B cell (primary cell): Measurements from ENCODE around the gene CEACAM19. TPM values are rescaled to one million over a fixed set of nuclear protein-coding genes. Genes with fewer than 3 reads are reported as not detected.

Experiments
- ATAC-seq: fragments of 200-7000 bp; cut with Tn5 transposase; one replicate; pipeline ENCODE4 v1.10.0; 2021; ENCODE audit warnings: low read depth, mild to moderate bottlenecking, moderate number of reproducible peaks, moderate library complexity
- CTCF ChIA-PET: fragments of 350-600 bp; sonication (Branson Sonifier 250); formaldehyde crosslinking; loops from one replicate; lab custom pipeline; 2021; ENCODE audit warnings: antibody characterized with exemption, inconsistent platforms; lab: Charles Lee
- POLR2A ChIA-PET: fragments of 350-600 bp; sonication (Branson Sonifier 250); formaldehyde crosslinking; loops from one replicate; lab custom pipeline; 2021; ENCODE audit warnings: antibody characterized with exemption; lab: Charles Lee
- DNase-seq: peaks from one replicate; pipeline ENCODE4 v3.0.0; 2013
- H2AFZ ChIP-seq: 2 replicates; pipeline ENCODE4 v1.6.1; 2012; ENCODE audit warnings: mild to moderate bottlenecking, low read depth, low read length; ENCODE audit not compliant: insufficient read depth, poor library complexity, severe bottlenecking
- H3K27ac ChIP-seq, 2 donors: 1 replicate in 1 of 2; 2 replicates in 1 of 2; pipeline ENCODE4 v1.5.1; 2012 to 2013; ENCODE audit warnings: low read length in 2 of 2, mild to moderate bottlenecking in 2 of 2, moderate library complexity in 1 of 2
- H3K27me3 ChIP-seq, 4 experiments: fragments of 200-600 bp in 1 of 4; sonication (generic) in 1 of 4; replicated peaks in 1 of 4; 1 replicate in 2 of 4; 2 replicates in 2 of 4; pipeline versions ENCODE4 v1.6.1 to v1.7.0; 2013 to 2016; ENCODE audit warnings: low read length in 3 of 4, mild to moderate bottlenecking in 2 of 4, mixed read lengths in 1 of 4, moderate library complexity in 1 of 4; ENCODE audit not compliant: insufficient read depth in 4 of 4, control insufficient read depth in 3 of 4; ENCODE audit errors: control extremely low read depth in 1 of 4
- H3K36me3 ChIP-seq, 2 experiments: replicated peaks in 1 of 2; 1 replicate in 1 of 2; 2 replicates in 1 of 2; pipeline versions ENCODE4 v1.6.1 to v1.7.1; 2013; ENCODE audit warnings: low read length in 1 of 2; ENCODE audit not compliant: insufficient read depth in 2 of 2, control insufficient read depth in 1 of 2; ENCODE audit errors: control extremely low read depth in 1 of 2, extremely low read depth in 1 of 2
- H3K4me1 ChIP-seq, 2 donors: fragments of 200-600 bp in 1 of 2; sonication (generic) in 1 of 2; 1 replicate in 1 of 2; 2 replicates in 1 of 2; pipeline versions ENCODE4 v1.5.1 to v1.6.1; 2013 to 2017; ENCODE audit warnings: low read length in 2 of 2; ENCODE audit not compliant: control insufficient read depth in 2 of 2, insufficient read depth in 2 of 2
- H3K4me2 ChIP-seq: replicated peaks from 2 replicates; pipeline ENCODE3; 2012; ENCODE audit warnings: mild to moderate bottlenecking, low read depth, low read length; ENCODE audit not compliant: poor library complexity, severe bottlenecking
- H3K4me3 ChIP-seq, 5 experiments: fragments of 200-600 bp in 1 of 5; sonication (generic) in 1 of 5; 1 replicate in 3 of 5; 2 replicates in 2 of 5; pipeline versions ENCODE4 v1.5.1 to v1.7.0; 2011 to 2016; ENCODE audit warnings: low read length in 4 of 5, mild to moderate bottlenecking in 4 of 5, low read depth in 2 of 5, control low read depth in 1 of 5, moderate library complexity in 1 of 5; ENCODE audit not compliant: insufficient read depth in 1 of 5; ENCODE audit errors: control extremely low read depth in 1 of 5, extremely low read depth in 1 of 5
- H3K79me2 ChIP-seq: fragments of 200-600 bp; sonication (generic); one replicate; pipeline ENCODE4 v1.6.0; 2016; ENCODE audit warnings: low read length; ENCODE audit not compliant: control insufficient read depth, insufficient read depth
- H3K9ac ChIP-seq: fragments of 200-600 bp; sonication (generic); 2 replicates; pipeline ENCODE4 v1.6.1; 2017; ENCODE audit warnings: mild to moderate bottlenecking, low read length, moderate library complexity
- H3K9me3 ChIP-seq, 3 donors: one replicate each; pipeline versions ENCODE4 v1.6.1 to v1.7.1; 2013; ENCODE audit warnings: low read length in 2 of 3; ENCODE audit not compliant: control insufficient read depth in 2 of 3, insufficient read depth in 1 of 3; ENCODE audit errors: control extremely low read depth in 1 of 3
- H4K20me1 ChIP-seq: 2 replicates; pipeline ENCODE4 v1.6.0; 2012; ENCODE audit warnings: mild to moderate bottlenecking, low read length; ENCODE audit not compliant: insufficient read depth, control insufficient read depth, poor library complexity, severe bottlenecking
- H3K27ac Mint-ChIP-seq: one replicate; pipeline ENCODE4 v1.8.0; 2021; ENCODE audit warnings: mixed read lengths
- H3K27me3 Mint-ChIP-seq: one replicate; pipeline ENCODE4 v1.8.0; 2021; ENCODE audit warnings: mixed read lengths
- H3K4me1 Mint-ChIP-seq: one replicate; pipeline ENCODE4 v1.8.0; 2021; ENCODE audit warnings: mixed read lengths
- H3K4me3 Mint-ChIP-seq: one replicate; pipeline ENCODE4 v1.8.0; 2021; ENCODE audit warnings: mixed read lengths
- H3K9me3 Mint-ChIP-seq: one replicate; pipeline ENCODE4 v1.8.0; 2022; ENCODE audit warnings: mixed read lengths; ENCODE audit not compliant: insufficient read depth
- EZH2 ChIP-seq: IDR thresholded peaks from 2 replicates; pipeline ENCODE4 v1.6.1; 2012; ENCODE audit warnings: borderline replicate concordance, low read depth, mild to moderate bottlenecking, moderate library complexity, low read length; ENCODE audit not compliant: insufficient read depth, poor library complexity, severe bottlenecking
- WGBS: methylation state at CpG from one replicate; pipeline ENCODE4 v1.1.5; 2013; ENCODE audit warnings: missing lambda C conversion rate; ENCODE audit not compliant: insufficient coverage; 5-methylcytosine and 5-hydroxymethylcytosine counted together
- intact Hi-C: fragments of 100-400 bp; cut with micrococcal nuclease; formaldehyde crosslinking; loops from one replicate; pipeline ENCODE4 v1.10.0; 2022
- polyA plus RNA-seq: library from polyadenylated mRNA; depleted of rRNA; stranded (reverse); fragments of >200 nt; gene quantifications from 2 replicates; pipeline ENCODE4 v1.2.3, GENCODE V29; 2012
- total RNA-seq, 2 donors: library from RNA; stranded (reverse); fragments of 120-200 nt in 1 of 2; gene quantifications; 1 replicate in 1 of 2; 2 replicates in 1 of 2; pipeline versions ENCODE4 v1.2.3 to v1.2.4, GENCODE V29; 2013 to 2022
- TF ChIP-seq, protein P1 (sequence below): fragments of 200-600 bp; IDR thresholded peaks from one replicate; pipeline ENCODE4 v1.8.0; 2022; ENCODE audit warnings: antibody characterized with exemption, mild to moderate bottlenecking

The CEACAM19 gene
- total and polyA plus RNA-seq, 2 donors (not counting 1 experiment from before 2014, with no cell fraction given), result not detected

DNA sequence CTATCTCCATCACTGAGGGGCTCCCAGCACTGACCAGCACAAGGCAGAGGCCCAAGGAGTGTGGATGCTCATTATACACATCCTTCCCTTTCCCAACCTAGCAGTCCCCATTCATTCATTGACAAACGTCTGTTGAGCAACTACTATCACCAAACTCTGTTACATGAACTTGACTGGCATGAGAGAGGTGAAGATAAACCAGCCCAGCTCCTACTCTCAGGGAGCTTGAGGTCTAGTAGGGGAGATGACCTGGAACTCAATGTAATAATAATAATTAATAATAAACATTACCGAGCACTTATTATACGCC, 18.8 kb downstream of the CEACAM19 start:
- Histone ChIP-seq H3K4me2 (no peak overlapping the region), H3K27me3 (peaks cover 0 to 3% (median 0%) of the 10 kb centered on the region in 4 experiments), H3K27ac (no peak overlapping the region), H3K4me3 (no peak overlapping the region), H3K4me1 (peaks cover 23 to 40% of the 10 kb centered on the region in 2 donors), H3K36me3 (no peaks in the 10 kb centered on the region), H4K20me1 (no peaks in the 10 kb centered on the region), H2AFZ (no peak overlapping the region), H3K9me3 (no peaks in the 10 kb centered on the region), H3K79me2 (no peaks in the 10 kb centered on the region), H3K9ac (no peak overlapping the region)
- CTCF ChIA-PET, result interaction anchor here (0.7 to 7.2 kb wide), 19 partner anchors 9 to 478 kb away, joined by 3 to 89 read pairs (median 4); partner anchors contain the start of gene ZNF227
- ATAC-seq, result no peak
- H3K4me3 Mint-ChIP-seq, result no peak overlapping the region
- peaks cover 13% of the 10 kb centered on the region for H3K27me3 Mint-ChIP-seq
- intact Hi-C loops, result no loop called here
- DNase-seq, result no peak
- no CpG with 5 or more reads among the region's 3 CpGs for WGBS
- no peaks in the 10 kb centered on the region for H3K9me3 Mint-ChIP-seq
- peaks cover 30% of the 10 kb centered on the region for H3K4me1 Mint-ChIP-seq
- TF ChIP-seq, protein P1, sequence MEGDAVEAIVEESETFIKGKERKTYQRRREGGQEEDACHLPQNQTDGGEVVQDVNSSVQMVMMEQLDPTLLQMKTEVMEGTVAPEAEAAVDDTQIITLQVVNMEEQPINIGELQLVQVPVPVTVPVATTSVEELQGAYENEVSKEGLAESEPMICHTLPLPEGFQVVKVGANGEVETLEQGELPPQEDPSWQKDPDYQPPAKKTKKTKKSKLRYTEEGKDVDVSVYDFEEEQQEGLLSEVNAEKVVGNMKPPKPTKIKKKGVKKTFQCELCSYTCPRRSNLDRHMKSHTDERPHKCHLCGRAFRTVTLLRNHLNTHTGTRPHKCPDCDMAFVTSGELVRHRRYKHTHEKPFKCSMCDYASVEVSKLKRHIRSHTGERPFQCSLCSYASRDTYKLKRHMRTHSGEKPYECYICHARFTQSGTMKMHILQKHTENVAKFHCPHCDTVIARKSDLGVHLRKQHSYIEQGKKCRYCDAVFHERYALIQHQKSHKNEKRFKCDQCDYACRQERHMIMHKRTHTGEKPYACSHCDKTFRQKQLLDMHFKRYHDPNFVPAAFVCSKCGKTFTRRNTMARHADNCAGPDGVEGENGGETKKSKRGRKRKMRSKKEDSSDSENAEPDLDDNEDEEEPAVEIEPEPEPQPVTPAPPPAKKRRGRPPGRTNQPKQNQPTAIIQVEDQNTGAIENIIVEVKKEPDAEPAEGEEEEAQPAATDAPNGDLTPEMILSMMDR, result no peak
- no peak for TF ChIP-seq EZH2
- H3K27ac Mint-ChIP-seq, result no peak overlapping the region
- POLR2A ChIA-PET, result no interaction called here

DNA sequence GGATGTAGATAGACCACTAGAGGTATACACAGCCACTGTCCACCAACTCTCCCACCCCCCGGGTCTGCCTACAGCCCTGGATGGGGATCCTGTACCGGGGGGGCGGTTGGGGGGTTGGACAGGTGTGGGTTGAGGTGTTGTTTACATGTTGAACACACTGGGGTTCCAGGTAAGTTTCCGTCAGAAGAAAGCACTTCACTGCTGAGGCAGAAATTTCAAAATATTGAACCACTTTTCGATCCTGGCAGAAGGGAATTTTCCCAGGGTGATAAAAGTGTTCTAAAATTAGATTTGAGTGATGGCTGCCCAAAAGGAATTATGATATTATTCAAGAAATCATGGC, 21.1 kb downstream of the CEACAM19 start:
- ATAC-seq, result no peak
- H3K27me3 ChIP-seq, result peaks cover 0 to 7% (median 2%) of the 10 kb centered on the region in 4 experiments
- Mint-ChIP-seq H3K27ac (peak overlapping the region; percentile 92), H3K27me3 (peaks cover 15% of the 10 kb centered on the region), H3K4me3 (peak overlapping the region; percentile 71), H3K4me1 (peaks cover 18% of the 10 kb centered on the region), H3K9me3 (no peaks in the 10 kb centered on the region)
- H3K9me3 ChIP-seq, result no peaks in the 10 kb centered on the region
- H3K4me2 ChIP-seq, result peak overlapping the region; percentile 71
- CTCF ChIA-PET, result interaction anchor here (1.0 to 7.2 kb wide), 4 partner anchors 31 to 78 kb away, joined by 3 to 89 read pairs (median 35); no protein-coding TSS in a partner anchor
- peaks cover 15 to 26% of the 10 kb centered on the region in 2 donors for H3K4me1 ChIP-seq
- peak overlapping the region; percentile 23 for H3K9ac ChIP-seq
- TF ChIP-seq EZH2, result no peak
- TF ChIP-seq, protein P1, result no peak
- no peak overlapping the region for H3K27ac ChIP-seq
- no peak overlapping the region for H3K4me3 ChIP-seq
- peak overlapping the region; percentile 75 for H2AFZ ChIP-seq
- H3K36me3 ChIP-seq, result no peaks in the 10 kb centered on the region
- 8% methylated on average over 2 of the region's 5 CpGs for WGBS
- intact Hi-C loops, result no loop called here
- no peaks in the 10 kb centered on the region for H4K20me1 ChIP-seq
- DNase-seq, result no peak
- POLR2A ChIA-PET, result interaction anchor here (1.0 kb wide), 1 partner anchor 61 kb away, joined by 3 read pairs; no protein-coding TSS in a partner anchor
- no peaks in the 10 kb centered on the region for H3K79me2 ChIP-seq
